Upper lobe of left lung (tissue), 4 donors: ENCODE measurements around the gene LBR.

Source experiments
- CTCF ChIP-seq, 6 experiments: fragments of 450-650 bp in 4 of 6; fragments of 200-600 bp in 2 of 6; sonication (generic) in 2 of 6; IDR thresholded peaks; one replicate each; pipeline ENCODE4 v1.5.1; 2016 to 2019; ENCODE audit warnings: antibody characterized with exemption in 6 of 6
- EP300 ChIP-seq, 4 donors: sonication (generic); formaldehyde crosslinking; IDR thresholded peaks; one replicate each; pipeline ENCODE4 v1.5.1; 2017; ENCODE audit warnings: antibody characterized with exemption in 4 of 4, control low read depth in 2 of 4
- POLR2A ChIP-seq, 4 donors: fragments of 450-650 bp; IDR thresholded peaks; one replicate each; pipeline ENCODE4 v1.5.1; 2016 to 2017; ENCODE audit warnings: antibody characterized with exemption in 4 of 4, mild to moderate bottlenecking in 2 of 4

- TF ChIP-seq CTCF (IDR thresholded peaks at IDR 0.05) (no peak), POLR2A (IDR thresholded peaks at IDR 0.05) (no peak), EP300 (IDR thresholded peaks at IDR 0.05) (no peak)
Observed at GRCh38 chr1:225451840-225452515, 24.1 kb upstream of the LBR start.
